SK-N-SH treated with all-trans-retinoic acid at 6 μM for 48 hours (cell line): ENCODE measurements around the gene NUP205.
A peak's percentile ranks its signal among the peaks of the same experiment; 100 is the strongest.

ENCODE experiments used
- ATAC-seq: fragments of 200-7000 bp; cut with Tn5 transposase; 3 replicates; pipeline ENCODE4 v1.9.1; 2020; ENCODE audit warnings: mild to moderate bottlenecking, moderate library complexity
- BACH2 ChIP-seq: fragments of 250-450 bp; sonication (Bioruptor Pico); IDR thresholded peaks from 2 replicates; pipeline ENCODE4 v1.9.0; 2021; ENCODE audit warnings: mild to moderate bottlenecking, borderline replicate concordance
- CREB5 ChIP-seq: fragments of 250-450 bp; sonication (Bioruptor Pico); IDR thresholded peaks from 2 replicates; pipeline ENCODE4 v1.5.1; 2020; ENCODE audit warnings: low read depth, mild to moderate bottlenecking, moderate library complexity
- CSRNP3 ChIP-seq: fragments of 250-450 bp; sonication (Bioruptor Pico); IDR thresholded peaks from 2 replicates; pipeline ENCODE4 v1.5.1; 2021; ENCODE audit warnings: mild to moderate bottlenecking, moderate library complexity
- ESRRG ChIP-seq: fragments of 250-450 bp; sonication (Bioruptor Pico); IDR thresholded peaks from 2 replicates; pipeline ENCODE4 v1.6.1; 2021; ENCODE audit warnings: mild to moderate bottlenecking
- GLIS3 ChIP-seq: fragments of 250-450 bp; sonication (Bioruptor Pico); IDR thresholded peaks from 2 replicates; pipeline ENCODE4 v1.5.0; 2020; ENCODE audit warnings: mild to moderate bottlenecking, moderate library complexity
- ISL1 ChIP-seq: fragments of 250-450 bp; sonication (Bioruptor Pico); IDR thresholded peaks from 2 replicates; pipeline ENCODE4 v2.1.2; 2022; ENCODE audit warnings: mild to moderate bottlenecking, moderate library complexity
- PATZ1 ChIP-seq: fragments of 250-450 bp; sonication (Bioruptor Pico); IDR thresholded peaks from 2 replicates; pipeline ENCODE4 v1.8.0; 2020; ENCODE audit warnings: mild to moderate bottlenecking, moderate library complexity, borderline replicate concordance
- POU6F1 ChIP-seq: fragments of 250-450 bp; sonication (Bioruptor Pico); IDR thresholded peaks from 2 replicates; pipeline ENCODE4 v1.8.0; 2021; ENCODE audit warnings: low read depth, mild to moderate bottlenecking, moderate library complexity, borderline replicate concordance
- PPARA ChIP-seq: fragments of 250-450 bp; sonication (Bioruptor Pico); IDR thresholded peaks from 2 replicates; pipeline ENCODE4 v1.5.0; 2020; ENCODE audit warnings: mild to moderate bottlenecking, borderline replicate concordance
- SNAI2 ChIP-seq: fragments of 250-450 bp; sonication (Bioruptor Pico); IDR thresholded peaks from 2 replicates; pipeline ENCODE4 v1.5.0; 2020; ENCODE audit warnings: mild to moderate bottlenecking, moderate library complexity
- TCF4 ChIP-seq: fragments of 250-450 bp; sonication (Bioruptor Pico); IDR thresholded peaks from 2 replicates; pipeline ENCODE4 v1.8.0; 2021; ENCODE audit warnings: mild to moderate bottlenecking, moderate library complexity, borderline replicate concordance
- TOX ChIP-seq: fragments of 250-450 bp; sonication (Bioruptor Pico); IDR thresholded peaks from 2 replicates; pipeline ENCODE4 v1.8.0; 2021; ENCODE audit warnings: mild to moderate bottlenecking, moderate library complexity, borderline replicate concordance
- ZC3H10 ChIP-seq: fragments of 250-450 bp; sonication (Bioruptor Pico); IDR thresholded peaks from 2 replicates; pipeline ENCODE4 v1.5.1; 2021; ENCODE audit warnings: mild to moderate bottlenecking, moderate library complexity
- ZFP30 ChIP-seq: fragments of 450-650 bp; formaldehyde crosslinking; IDR thresholded peaks from 2 replicates; pipeline ENCODE4 v1.5.0; 2022; ENCODE audit warnings: mild to moderate bottlenecking, moderate library complexity
- ZNF70 ChIP-seq: fragments of 450-650 bp; formaldehyde crosslinking; IDR thresholded peaks from 2 replicates; pipeline ENCODE4 v1.5.0; 2020; ENCODE audit warnings: mild to moderate bottlenecking, moderate library complexity
- ZNF8 ChIP-seq: fragments of 450-650 bp; formaldehyde crosslinking; IDR thresholded peaks from 2 replicates; pipeline ENCODE4 v1.5.0; 2020; ENCODE audit warnings: mild to moderate bottlenecking, moderate library complexity

Gene NUP205

DNA sequence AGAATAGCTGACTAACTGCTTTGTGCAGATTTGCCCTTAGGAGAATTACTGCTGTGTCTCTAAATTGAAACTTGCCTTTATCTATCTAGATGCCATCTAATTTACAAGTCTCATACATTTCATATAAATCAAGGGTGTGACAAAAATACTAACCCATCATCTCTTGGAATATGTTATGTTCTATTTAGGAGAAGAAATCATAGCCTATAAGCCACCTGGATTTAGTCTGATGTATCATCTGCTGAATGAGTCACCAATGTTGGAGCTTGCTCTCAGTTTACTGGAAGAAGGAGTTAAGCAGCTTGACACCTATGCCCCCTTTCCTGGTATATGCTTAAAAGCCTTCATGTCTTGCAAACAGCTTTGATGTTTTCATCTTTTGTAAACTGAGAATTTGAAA lies 43.5 kb downstream of the NUP205 start (continued):
- TF ChIP-seq ESRRG (CRISPR knock-in tag) (no peak), ZNF8 (no peak), SNAI2 (CRISPR knock-in tag) (no peak), PPARA (no peak), TOX (CRISPR knock-in tag) (no peak), POU6F1 (CRISPR knock-in tag) (0 out of 2 replicates have a peak, but pooled peaks have one; percentile 41), PATZ1 (CRISPR knock-in tag) (no peak), CREB5 (CRISPR knock-in tag) (no peak), ISL1 (peak; percentile 25), TCF4 (no peak), ZC3H10 (CRISPR knock-in tag) (peak; percentile 79), ZNF70 (CRISPR knock-in tag) (no peak)

DNA sequence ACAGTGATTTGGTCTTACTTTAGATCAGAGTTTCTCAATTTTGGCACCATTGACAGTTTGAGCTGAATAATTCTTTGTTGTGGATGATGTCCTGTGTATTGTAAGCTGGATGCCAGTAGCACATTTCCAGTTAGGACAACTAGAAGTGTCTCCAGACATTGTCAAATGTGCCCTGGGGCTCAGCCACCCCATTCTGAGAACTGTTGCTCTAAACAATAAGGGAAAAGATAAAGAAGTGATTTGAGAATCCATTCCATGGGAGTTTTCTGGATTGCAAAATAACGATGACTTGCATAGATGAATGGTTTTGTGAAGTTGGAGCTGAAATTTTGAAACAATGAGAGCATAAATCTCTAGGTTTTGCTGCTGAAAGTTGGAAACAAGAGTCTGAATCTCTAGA lies 44.6 kb downstream of the NUP205 start:
- ATAC-seq, result no peak
- TF ChIP-seq ISL1 (peak; percentile 41; the same call in 1 of the 2 replicates), ESRRG (CRISPR knock-in tag) (no peak), ZNF70 (CRISPR knock-in tag) (no peak), GLIS3 (CRISPR knock-in tag) (no peak), TOX (CRISPR knock-in tag) (no peak)
- TF ChIP-seq, all 23 proteins: peak for 1

DNA sequence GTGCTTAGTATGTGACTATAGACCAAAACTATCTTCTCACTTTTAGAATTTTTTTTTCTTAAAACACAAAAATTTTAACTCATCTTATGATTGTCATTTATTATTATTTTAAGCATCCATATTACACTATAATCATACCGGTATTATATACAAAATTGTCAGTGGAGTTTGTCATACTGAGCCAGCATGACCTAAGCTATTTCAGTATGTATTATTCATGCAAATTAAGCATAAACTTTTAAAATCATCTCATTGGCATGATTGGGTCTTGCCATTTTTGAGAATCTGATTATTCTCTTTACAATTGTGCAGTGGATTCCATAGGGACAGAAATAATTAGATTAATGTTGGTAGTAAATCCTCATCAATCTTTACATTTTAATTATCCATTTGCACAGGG lies 58.4 kb downstream of the NUP205 start:
- ATAC-seq, result no peak
- TF ChIP-seq PPARA (no peak), ESRRG (CRISPR knock-in tag) (no peak), CREB5 (CRISPR knock-in tag) (no peak), TOX (CRISPR knock-in tag) (no peak), BACH2 (CRISPR knock-in tag) (no peak), ISL1 (no peak), PATZ1 (CRISPR knock-in tag) (no peak)

- no peak for ATAC-seq
- no peak for TF ChIP-seq CREB5 (CRISPR knock-in tag)
- no peak for TF ChIP-seq POU6F1 (CRISPR knock-in tag)
- TF ChIP-seq CSRNP3 (CRISPR knock-in tag), result no peak
- TF ChIP-seq TCF4, result no peak
- TF ChIP-seq SNAI2 (CRISPR knock-in tag), result no peak
- no peak for TF ChIP-seq ZFP30 (CRISPR knock-in tag)
Measured at GRCh38 chr7:135617781-135618180, 60.1 kb downstream of the NUP205 start.
